Endothelial cell of umbilical vein (primary cell): Measurements from ENCODE around the gene CHST11. TPM values are rescaled to one million over a fixed set of nuclear protein-coding genes. Genes with fewer than 3 reads are reported as not detected.
A peak's percentile ranks its signal among the peaks of the same experiment; 100 is the strongest.

Experiments
- BruUV-seq: library from RNA; stranded (reverse); fragments of 400-500 nt; replicated peaks from 2 replicates; lab custom pipeline; 2021; lab: Mats Ljungman, UMichigan
- CTCF ChIA-PET: fragments of 300-600, 350-600 bp; sonication (Branson Sonifier 250); formaldehyde crosslinking; loops from one replicate; lab custom pipeline; 2021; ENCODE audit warnings: antibody characterized with exemption, inconsistent platforms; lab: Charles Lee
- POLR2A ChIA-PET: fragments of 300-600, 350-600 bp; sonication (Branson Sonifier 250); formaldehyde crosslinking; loops from one replicate; lab custom pipeline; 2021; ENCODE audit warnings: antibody characterized with exemption, inconsistent platforms; lab: Charles Lee
- DNase-seq: peaks from one replicate; pipeline ENCODE4 v3.0.0-alpha.2; 2011; ENCODE audit warnings: low read depth, low spot score
- FAIRE-seq: peaks from 2 replicates; lab custom pipeline; 2011; peaks lifted over from hg19 to GRCh38; lab: Jason Lieb, UNC
- H2AFZ ChIP-seq: 2 replicates; pipeline ENCODE4 v1.6.0; 2012; ENCODE audit warnings: low read depth, low read length, control low read depth, inconsistent platforms
- H3K27ac ChIP-seq: 2 replicates; pipeline ENCODE4 v1.5.1; 2011; ENCODE audit warnings: low read depth, mild to moderate bottlenecking, control low read depth, low read length, moderate library complexity; ENCODE audit not compliant: insufficient read depth
- H3K27me3 ChIP-seq, 2 experiments: 2 replicates each; pipeline versions ENCODE4 v1.6.0 to v1.6.1; 2011; ENCODE audit warnings: low read length in 2 of 2, mixed read lengths in 1 of 2; ENCODE audit not compliant: control insufficient read depth in 2 of 2, insufficient read depth in 2 of 2
- H3K36me3 ChIP-seq, 2 experiments: 2 replicates in 1 of 2; 3 replicates in 1 of 2; pipeline ENCODE4 v1.5.1; 2011; ENCODE audit warnings: low read length in 2 of 2, mild to moderate bottlenecking in 1 of 2, moderate library complexity in 1 of 2; ENCODE audit not compliant: control insufficient read depth in 2 of 2, insufficient read depth in 2 of 2; ENCODE audit errors: extremely low read depth in 1 of 2
- H3K4me1 ChIP-seq: 3 replicates; pipeline ENCODE4 v1.5.1; 2011; ENCODE audit warnings: mild to moderate bottlenecking, low read length; ENCODE audit not compliant: control insufficient read depth, insufficient read depth; ENCODE audit errors: extremely low read depth
- H3K4me2 ChIP-seq: 2 replicates; pipeline ENCODE4 v1.6.1; 2011; ENCODE audit warnings: low read length, control low read depth, mixed read lengths; ENCODE audit not compliant: insufficient read depth
- H3K4me3 ChIP-seq, 3 experiments: fragments of 200-600 bp in 1 of 3; sonication (generic), shearing (Covaris generic) in 1 of 3; replicated peaks in 1 of 3; 2 replicates each; pipeline ENCODE4 v1.5.1; 2011 to 2016; ENCODE audit warnings: control low read depth in 3 of 3, low read length in 3 of 3, mild to moderate bottlenecking in 2 of 3, inconsistent platforms in 1 of 3, low read depth in 1 of 3, moderate library complexity in 1 of 3; ENCODE audit not compliant: insufficient read depth in 1 of 3
- H3K79me2 ChIP-seq: 2 replicates; pipeline ENCODE4 v1.6.0; 2012; ENCODE audit warnings: low read length, inconsistent platforms; ENCODE audit not compliant: control insufficient read depth, insufficient read depth
- H3K9ac ChIP-seq: replicated peaks from 2 replicates; pipeline ENCODE3; 2011; ENCODE audit warnings: low read length, control low read depth; ENCODE audit not compliant: insufficient read depth; ENCODE audit errors: extremely low read depth
- H3K9me1 ChIP-seq: replicated peaks from 3 replicates; pipeline ENCODE4 v1.6.0; 2011; ENCODE audit warnings: mild to moderate bottlenecking, low read length; ENCODE audit not compliant: control insufficient read depth, insufficient read depth; ENCODE audit errors: extremely low read depth
- H3K9me3 ChIP-seq: replicated peaks from 2 replicates; pipeline ENCODE4 v1.5.1; 2012; ENCODE audit warnings: low read length, inconsistent platforms; ENCODE audit not compliant: control insufficient read depth, insufficient read depth
- H4K20me1 ChIP-seq: replicated peaks from 2 replicates; pipeline ENCODE3; 2011; ENCODE audit warnings: mild to moderate bottlenecking, low read length; ENCODE audit not compliant: control insufficient read depth, insufficient read depth; ENCODE audit errors: extremely low read depth
- CTCF ChIP-seq, 2 donors: IDR thresholded peaks; 1 replicate in 1 of 2; 2 replicates in 1 of 2; pipeline ENCODE4 v1.5.1; 2011; ENCODE audit warnings: low read length in 2 of 2, mild to moderate bottlenecking in 2 of 2, moderate library complexity in 2 of 2, control low read depth in 1 of 2, inconsistent platforms in 1 of 2, low read depth in 1 of 2; ENCODE audit not compliant: insufficient read depth in 1 of 2; ENCODE audit errors: extremely low read depth in 1 of 2
- FOS ChIP-seq: IDR thresholded peaks from 2 replicates; pipeline ENCODE4 v1.6.1; 2011; ENCODE audit warnings: mild to moderate bottlenecking, low read length, moderate library complexity, borderline replicate concordance; ENCODE audit not compliant: insufficient read depth
- GATA2 ChIP-seq: IDR thresholded peaks from 2 replicates; pipeline ENCODE4 v1.7.0; 2011; ENCODE audit warnings: low read depth, mild to moderate bottlenecking, moderate library complexity, mixed read lengths, low read length; ENCODE audit not compliant: insufficient read length, insufficient read depth
- JUN ChIP-seq: IDR thresholded peaks from 2 replicates; pipeline ENCODE4 v1.6.1; 2011; ENCODE audit warnings: borderline replicate concordance, low read depth; ENCODE audit not compliant: insufficient read length, insufficient read depth
- dilution Hi-C: fragments of 300-500 bp; cut with MboI; formaldehyde crosslinking; loops from one replicate; pipeline ENCODE4 v1.15.0; 2019; ENCODE audit warnings: low sequenced_read_pairs; ENCODE audit not compliant: extremely low pct_ligation_motif_present
- intact Hi-C: fragments of 100-400 bp; cut with micrococcal nuclease; formaldehyde crosslinking; loops from one replicate; pipeline ENCODE4 v1.10.0; 2022
- polyA plus RNA-seq, 4 experiments: library from polyadenylated mRNA; depleted of rRNA in 3 of 4; stranded (reverse) in 3 of 4; unstranded in 1 of 4; fragments of >200 nt; gene quantifications; 2 replicates each; pipeline versions ENCODE4 v1.2.1 to v1.2.3, GENCODE V29; 2011 to 2012; ENCODE audit warnings: missing spikeins in 1 of 4
- total RNA-seq: library from RNA; stranded (reverse); gene quantifications from 2 replicates; pipeline ENCODE4 v1.2.3, GENCODE V29; 2021

CHST11 gene
- total and polyA plus RNA-seq, 2 donors (not counting 3 experiments of a cell fraction or from before 2014, with no cell fraction given): 19.7 to 20.9 TPM

- peaks cover 49% of the 10 kb centered on the region for H3K4me1 ChIP-seq
- peak overlapping the region; percentile 36 for H3K27ac ChIP-seq
- H3K9me3 ChIP-seq: no peaks in the 10 kb centered on the region
- H3K9me1 ChIP-seq: no peaks in the 10 kb centered on the region
- BruUV-seq: no TSS peak
- H3K79me2 ChIP-seq: peaks cover 56% of the 10 kb centered on the region
- H3K4me3 ChIP-seq: peak overlapping the region; percentile 64 to 76 (median 68)
- H3K9ac ChIP-seq: peak overlapping the region; percentile 69
- H4K20me1 ChIP-seq: no peaks in the 10 kb centered on the region
- peak overlapping the region; percentile 83 for H3K4me2 ChIP-seq
- intact Hi-C loops (loop anchor here (2.0 to 10.0 kb wide), 7 partner anchors 75 to 595 kb away; partner anchors contain the start of genes SLC41A2 and TXNRD1), dilution Hi-C loops (no loop called here)
- ChIA-PET POLR2A (interaction anchor here (0.6 to 0.9 kb wide), 4 partner anchors 20 to 267 kb away, joined by 3 to 8 read pairs (median 4); no protein-coding TSS in a partner anchor), CTCF (interaction anchor here (0.6 to 4.6 kb wide), 13 partner anchors 20 to 595 kb away, joined by 3 to 46 read pairs (median 4); no protein-coding TSS in a partner anchor)
- DNase-seq (peak; percentile 25), FAIRE-seq (no peak)
- no peaks in the 10 kb centered on the region for H3K27me3 ChIP-seq
- TF ChIP-seq GATA2 (no peak), JUN (no peak), FOS (no peak), CTCF (IDR thresholded peaks at IDR 0.05; ENCODE audit: extremely low read depth in 1 of 2, insufficient read depth in 1 of 2, low read depth in 1 of 2, low read length in 2 of 2) (peak in 1 of 2 donors; percentile 0)
- no peaks in the 10 kb centered on the region for H3K36me3 ChIP-seq
- peak overlapping the region; percentile 69 for H2AFZ ChIP-seq
These were observed 1.3 kb downstream of the CHST11 start for GRCh38 chr12:104457746-104458693.
